Measurements from ENCODE around the gene CD36.

GRCh38 chr7:80613519-80613918, 24.9 kb upstream of the CD36 start:
- TF ChIP-seq, protein P1, sequence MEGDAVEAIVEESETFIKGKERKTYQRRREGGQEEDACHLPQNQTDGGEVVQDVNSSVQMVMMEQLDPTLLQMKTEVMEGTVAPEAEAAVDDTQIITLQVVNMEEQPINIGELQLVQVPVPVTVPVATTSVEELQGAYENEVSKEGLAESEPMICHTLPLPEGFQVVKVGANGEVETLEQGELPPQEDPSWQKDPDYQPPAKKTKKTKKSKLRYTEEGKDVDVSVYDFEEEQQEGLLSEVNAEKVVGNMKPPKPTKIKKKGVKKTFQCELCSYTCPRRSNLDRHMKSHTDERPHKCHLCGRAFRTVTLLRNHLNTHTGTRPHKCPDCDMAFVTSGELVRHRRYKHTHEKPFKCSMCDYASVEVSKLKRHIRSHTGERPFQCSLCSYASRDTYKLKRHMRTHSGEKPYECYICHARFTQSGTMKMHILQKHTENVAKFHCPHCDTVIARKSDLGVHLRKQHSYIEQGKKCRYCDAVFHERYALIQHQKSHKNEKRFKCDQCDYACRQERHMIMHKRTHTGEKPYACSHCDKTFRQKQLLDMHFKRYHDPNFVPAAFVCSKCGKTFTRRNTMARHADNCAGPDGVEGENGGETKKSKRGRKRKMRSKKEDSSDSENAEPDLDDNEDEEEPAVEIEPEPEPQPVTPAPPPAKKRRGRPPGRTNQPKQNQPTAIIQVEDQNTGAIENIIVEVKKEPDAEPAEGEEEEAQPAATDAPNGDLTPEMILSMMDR (conservative IDR thresholded peaks at IDR 0.05; ENCODE audit: low read depth, low read length) = no peak
- no peak for TF ChIP-seq EZH2phosphoT487 (IDR thresholded peaks at IDR 0.05; ENCODE audit: borderline replicate concordance, low read length)
- TF ChIP-seq EZH2 (IDR thresholded peaks at IDR 0.05; ENCODE audit: low read length, unreplicated experiment) = no peak

Measured in PC-3 (cell line).